K562 (cell line): ENCODE measurements around the gene ACKR1. TPM values are rescaled to one million over a fixed set of nuclear protein-coding genes. Genes with fewer than 3 reads are reported as not detected.
A peak's percentile ranks its signal among the peaks of the same experiment; 100 is the strongest.

ENCODE experiments used
- HDGF ChIP-seq: fragments of 450-650 bp; IDR thresholded peaks from 2 replicates; pipeline ENCODE4 v1.6.1; 2016
- KLF16 ChIP-seq: IDR thresholded peaks from 2 replicates; pipeline ENCODE4 v1.6.1; 2016; ENCODE audit warnings: antibody characterized with exemption
- MTA3 ChIP-seq: fragments of 450-650 bp; formaldehyde crosslinking; IDR thresholded peaks from 2 replicates; pipeline ENCODE4 v1.6.1; 2017; ENCODE audit warnings: mild to moderate bottlenecking, borderline replicate concordance
- PHF20 ChIP-seq: fragments of 450-650 bp; IDR thresholded peaks from 2 replicates; pipeline ENCODE4 v1.6.1; 2018; ENCODE audit not compliant: partially characterized antibody
- PTTG1 ChIP-seq: fragments of 450-650 bp; IDR thresholded peaks from 2 replicates; pipeline ENCODE4 v1.6.1; 2016; ENCODE audit warnings: low read depth, mild to moderate bottlenecking, missing genetic modification characterization, missing compliant biosample characterization
- RAD21 ChIP-seq, 2 experiments: fragments of 250-450 bp in 1 of 2; fragments of 450-650 bp in 1 of 2; sonication (Bioruptor Pico) in 1 of 2; formaldehyde crosslinking in 1 of 2; IDR thresholded peaks in 1 of 2; conservative IDR thresholded peaks in 1 of 2; 2 replicates each; pipeline versions ENCODE4 v1.4.0 to v1.8.0; 2020 to 2022; ENCODE audit warnings: mild to moderate bottlenecking in 2 of 2, moderate library complexity in 1 of 2
- SUPT5H ChIP-seq: fragments of 450-650 bp; IDR thresholded peaks from 2 replicates; pipeline ENCODE4 v1.6.1; 2016
- TBP ChIP-seq: optimal IDR thresholded peaks from 2 replicates; pipeline ENCODE3; 2011; ENCODE audit warnings: low read depth, low read length, improper control_type of control experiment
- TOE1 ChIP-seq, 2 experiments: fragments of 450-650 bp in 1 of 2; sonication (generic) in 1 of 2; formaldehyde crosslinking in 1 of 2; IDR thresholded peaks; 2 replicates each; pipeline versions ENCODE4 v1.7.1 to v1.8.0; 2016 to 2022; ENCODE audit warnings: borderline replicate concordance in 2 of 2, mild to moderate bottlenecking in 2 of 2, antibody characterized with exemption in 1 of 2, inconsistent platforms in 1 of 2, low read depth in 1 of 2, missing genetic modification reagents in 1 of 2, moderate library complexity in 1 of 2
- UBTF ChIP-seq, 2 experiments: IDR thresholded peaks; 2 replicates each; pipeline ENCODE4 v1.6.1; 2012; ENCODE audit warnings: improper control_type of control experiment in 2 of 2, low read depth in 2 of 2, low read length in 2 of 2, borderline replicate concordance in 1 of 2
- USF2 ChIP-seq: sonication (generic); formaldehyde crosslinking; IDR thresholded peaks from 2 replicates; pipeline ENCODE4 v1.5.0; 2020; ENCODE audit warnings: missing genetic modification reagents
- ZMIZ1 ChIP-seq, 2 experiments: fragments of 150-350 bp in 1 of 2; IDR thresholded peaks; 2 replicates each; pipeline ENCODE4 v1.6.1; 2012 to 2016; ENCODE audit warnings: low read depth in 2 of 2, low read length in 2 of 2, mild to moderate bottlenecking in 1 of 2, moderate library complexity in 1 of 2
- ZNF592 ChIP-seq: fragments of 450-650 bp; IDR thresholded peaks from 2 replicates; pipeline ENCODE4 v1.6.1; 2017; ENCODE audit warnings: antibody characterized with exemption, mild to moderate bottlenecking
- ZNF696 ChIP-seq: fragments of 250-450 bp; sonication (Bioruptor Pico); conservative IDR thresholded peaks from 2 replicates; pipeline ENCODE4 v1.4.0; 2020; ENCODE audit warnings: mild to moderate bottlenecking, moderate library complexity
- polyA plus RNA-seq, 8 experiments: library from polyadenylated mRNA; depleted of rRNA in 4 of 8; stranded (reverse) in 5 of 8; unstranded in 3 of 8; fragments of >200 nt; fragmentation: Nextera tagmentation in 2 of 8; fragmentation: Illumina TruSeq in 1 of 8; extraction: Ambion mirVana in 2 of 8; extraction: Trizol in 1 of 8; gene quantifications; 2 replicates each; pipeline versions ENCODE4 v1.2.1 to v1.2.3, GENCODE V29; 2011 to 2014; ENCODE audit warnings: inconsistent platforms in 1 of 8, missing spikeins in 1 of 8
- total RNA-seq, 7 experiments: library from RNA; depleted of rRNA in 6 of 7; stranded (reverse); fragments of >200 nt in 6 of 7; fragmentation: Illumina TruSeq in 2 of 7; extraction: Trizol in 2 of 7; gene quantifications; 2 replicates each; pipeline versions ENCODE4 v1.2.1 to v1.2.3, GENCODE V29; 2011 to 2021; ENCODE audit warnings: low replicate concordance in 1 of 7

ACKR1 gene
- total and polyA plus RNA-seq, 9 of the 15 experiments (the other 6 are each of a cell fraction or from before 2014, with no cell fraction given): 0.07 to 0.64 (median 0.18) TPM

GRCh38 chr1:159161001-159161718 is 43.5 kb upstream of the ACKR1 start (continued):
- TF ChIP-seq RAD21 (CRISPR knock-in tag; conservative IDR thresholded peaks at IDR 0.05 in 1 of 2, IDR thresholded peaks at IDR 0.05 in 1 of 2) (peak; percentile 100), PTTG1 (tag) (no peak), ZMIZ1 (IDR thresholded peaks at IDR 0.05; ENCODE audit: low read depth in 2 of 2, low read length in 2 of 2) (no peak), KLF16 (peak; percentile 47; the same call in 1 of the 2 replicates), MTA3 (no peak), SUPT5H (no peak), TBP (no peak), ZNF696 (CRISPR knock-in tag) (no peak), UBTF (IDR thresholded peaks at IDR 0.05; ENCODE audit: borderline replicate concordance in 1 of 2, low read depth in 2 of 2, low read length in 2 of 2) (no peak), PHF20 (no peak), USF2 (CRISPR knock-in tag) (no peak), ZNF592 (peak; percentile 45; the same call in 1 of the 2 replicates), TOE1 (IDR thresholded peaks at IDR 0.05; ENCODE audit: borderline replicate concordance) (0 out of 2 replicates have a peak, but pooled peaks have one; percentile 22), TOE1 (CRISPR knock-in tag; IDR thresholded peaks at IDR 0.05; ENCODE audit: borderline replicate concordance, low read depth) (no peak), HDGF (peak; percentile 83; the same call in 1 of the 2 replicates)
